Effector memory CD4-positive, alpha-beta T cell (primary cell): ENCODE measurements around the gene AP1M1.

ENCODE experiments used
- DNase-seq, 3 donors: peaks; one replicate each; pipeline ENCODE4 v3.0.0-alpha.2; 2020
- H3K27ac ChIP-seq: 2 replicates; pipeline ENCODE4 v1.7.0; 2013; ENCODE audit warnings: mild to moderate bottlenecking, low read length, moderate library complexity; ENCODE audit not compliant: insufficient read depth, poor library complexity, severe bottlenecking
- H3K27me3 ChIP-seq: replicated peaks from 2 replicates; pipeline ENCODE4 v1.7.0; 2013; ENCODE audit warnings: mild to moderate bottlenecking, low read length; ENCODE audit not compliant: insufficient read depth, control insufficient read depth, poor library complexity, severe bottlenecking
- H3K36me3 ChIP-seq: 2 replicates; pipeline ENCODE4 v1.7.0; 2013; ENCODE audit warnings: mild to moderate bottlenecking, low read length, moderate library complexity; ENCODE audit not compliant: control insufficient read depth, insufficient read depth
- H3K4me1 ChIP-seq: 2 replicates; pipeline ENCODE4 v1.7.0; 2013; ENCODE audit warnings: low read length, mild to moderate bottlenecking; ENCODE audit not compliant: control insufficient read depth, insufficient read depth, poor library complexity, severe bottlenecking
- H3K4me3 ChIP-seq: 2 replicates; pipeline ENCODE4 v1.7.0; 2013; ENCODE audit warnings: low read length, low read depth, mild to moderate bottlenecking; ENCODE audit not compliant: insufficient read depth, poor library complexity, severe bottlenecking
- H3K9me3 ChIP-seq: 2 replicates; pipeline ENCODE4 v1.7.0; 2013; ENCODE audit warnings: mild to moderate bottlenecking, low read length, moderate library complexity; ENCODE audit not compliant: control insufficient read depth

The AP1M1 gene

DNA sequence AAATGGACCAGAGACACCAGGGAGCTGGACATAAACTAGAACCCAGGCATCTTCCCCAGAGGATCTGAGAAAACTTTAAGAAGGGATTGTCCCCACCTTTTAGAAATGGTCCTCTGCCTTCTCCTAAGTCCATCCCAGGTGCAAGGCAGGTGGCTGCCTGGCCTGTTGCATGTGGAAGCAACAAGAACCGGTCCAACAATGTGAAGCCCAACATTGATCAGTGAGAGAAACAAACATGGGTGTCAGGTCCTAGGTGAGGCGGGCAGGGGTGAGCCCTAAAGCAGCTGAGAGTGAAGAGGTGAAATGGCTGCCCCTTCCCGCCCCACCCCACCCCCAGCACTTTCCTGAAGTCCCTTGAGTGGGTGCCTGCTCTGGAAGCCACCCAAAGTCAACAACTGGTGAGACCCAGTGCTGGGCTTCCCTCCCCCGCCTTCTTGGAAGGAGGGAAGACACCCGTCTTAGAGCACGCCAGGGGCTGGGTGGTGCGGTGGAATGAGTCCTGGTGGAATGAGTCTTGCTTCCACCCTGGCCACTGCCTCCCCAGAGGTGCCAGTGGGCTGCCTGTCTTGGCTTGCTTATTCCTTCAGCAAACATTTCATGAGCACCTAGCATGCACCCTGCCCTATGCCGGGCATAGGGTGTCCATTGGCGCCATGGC, 1.7 kb downstream of the AP1M1 start:
- H3K4me3 ChIP-seq, result no peak overlapping the region
- H3K36me3 ChIP-seq, result peaks cover 30% of the 10 kb centered on the region
- no peaks in the 10 kb centered on the region for H3K27me3 ChIP-seq

DNA sequence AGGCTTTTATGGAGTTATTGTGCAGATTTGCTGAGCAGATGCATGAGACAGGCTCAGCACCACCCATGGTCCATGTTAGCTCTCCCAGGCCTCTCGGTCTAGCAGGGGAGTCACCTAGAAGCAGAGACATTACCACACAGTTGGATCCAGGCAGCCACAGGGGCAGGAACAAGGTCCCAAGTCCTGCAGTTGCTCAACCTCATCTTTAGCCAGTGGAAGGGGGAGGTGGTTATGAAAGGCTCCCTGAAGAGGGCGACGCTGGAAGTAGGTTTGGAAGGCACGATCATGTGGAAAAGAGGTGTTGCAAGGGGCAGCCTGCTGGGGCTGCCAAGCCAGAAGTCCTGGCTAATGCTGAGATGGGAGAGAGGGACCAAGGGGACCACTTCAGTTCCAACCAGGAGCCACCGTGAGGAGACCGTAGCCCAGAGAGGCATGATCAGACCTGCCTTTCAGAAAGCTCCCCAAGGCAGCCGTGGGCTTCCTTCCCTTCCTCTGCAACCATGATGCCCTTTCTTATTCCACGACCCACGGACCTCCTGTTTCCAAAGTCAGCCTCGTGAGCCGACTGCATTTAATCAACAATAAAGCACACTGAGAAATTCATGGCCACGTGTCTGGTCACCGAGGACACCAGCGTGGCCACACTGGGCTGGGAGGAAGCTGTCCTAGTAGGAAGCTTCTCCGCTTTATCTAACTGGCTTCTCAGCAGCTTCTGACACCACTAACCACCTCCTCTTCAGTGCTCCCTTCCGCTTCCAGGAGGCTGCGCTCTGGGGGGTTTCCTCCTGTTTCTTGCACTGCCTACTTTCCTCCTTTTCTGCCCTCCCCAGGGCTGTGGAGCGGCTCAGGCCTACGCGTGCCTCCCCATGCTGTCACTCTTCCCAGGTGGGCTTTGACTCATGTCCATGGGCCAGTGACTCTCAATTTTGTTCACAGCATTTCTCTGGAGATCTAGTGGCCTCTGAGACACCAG, 2.6 kb downstream of the AP1M1 start:
- H3K27ac ChIP-seq, result no peak overlapping the region
- H3K4me3 ChIP-seq, result no peak overlapping the region
- no peaks in the 10 kb centered on the region for H3K9me3 ChIP-seq
- H3K27me3 ChIP-seq, result no peaks in the 10 kb centered on the region
- peaks cover 35% of the 10 kb centered on the region for H3K36me3 ChIP-seq
- H3K4me1 ChIP-seq, result peaks cover 17% of the 10 kb centered on the region
- DNase-seq, result no peak

More for the DNA sequence above, 1.7 kb downstream of the AP1M1 start:
- Histone ChIP-seq H3K4me1 (peaks cover 17% of the 10 kb centered on the region), H3K9me3 (no peaks in the 10 kb centered on the region), H3K27ac (no peak overlapping the region)
- no peak for DNase-seq

DNA sequence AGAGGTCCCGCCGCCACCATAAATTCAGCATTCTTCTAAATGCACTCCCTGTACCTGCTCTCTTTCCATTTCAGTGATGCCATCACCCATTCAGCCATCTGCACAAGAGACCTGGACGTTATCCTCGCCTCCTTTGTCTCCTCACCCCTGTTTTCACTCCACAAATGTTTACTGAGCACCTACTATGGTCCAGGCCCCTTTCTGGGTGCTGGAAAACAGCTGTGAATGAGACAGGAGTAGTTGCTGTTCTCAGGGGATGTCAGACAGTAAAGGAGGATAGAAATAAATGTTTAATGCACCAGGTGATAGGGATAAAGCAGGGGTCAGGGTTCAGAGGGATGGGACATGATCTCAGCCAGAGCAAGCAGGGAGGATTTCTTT, 3.3 kb downstream of the AP1M1 start:
- no peaks in the 10 kb centered on the region for H3K27me3 ChIP-seq
- H3K27ac ChIP-seq, result no peak overlapping the region
- peaks cover 17% of the 10 kb centered on the region for H3K4me1 ChIP-seq
- no peak overlapping the region for H3K4me3 ChIP-seq
- no peaks in the 10 kb centered on the region for H3K9me3 ChIP-seq
- no peak for DNase-seq
- peaks cover 40% of the 10 kb centered on the region for H3K36me3 ChIP-seq

DNA sequence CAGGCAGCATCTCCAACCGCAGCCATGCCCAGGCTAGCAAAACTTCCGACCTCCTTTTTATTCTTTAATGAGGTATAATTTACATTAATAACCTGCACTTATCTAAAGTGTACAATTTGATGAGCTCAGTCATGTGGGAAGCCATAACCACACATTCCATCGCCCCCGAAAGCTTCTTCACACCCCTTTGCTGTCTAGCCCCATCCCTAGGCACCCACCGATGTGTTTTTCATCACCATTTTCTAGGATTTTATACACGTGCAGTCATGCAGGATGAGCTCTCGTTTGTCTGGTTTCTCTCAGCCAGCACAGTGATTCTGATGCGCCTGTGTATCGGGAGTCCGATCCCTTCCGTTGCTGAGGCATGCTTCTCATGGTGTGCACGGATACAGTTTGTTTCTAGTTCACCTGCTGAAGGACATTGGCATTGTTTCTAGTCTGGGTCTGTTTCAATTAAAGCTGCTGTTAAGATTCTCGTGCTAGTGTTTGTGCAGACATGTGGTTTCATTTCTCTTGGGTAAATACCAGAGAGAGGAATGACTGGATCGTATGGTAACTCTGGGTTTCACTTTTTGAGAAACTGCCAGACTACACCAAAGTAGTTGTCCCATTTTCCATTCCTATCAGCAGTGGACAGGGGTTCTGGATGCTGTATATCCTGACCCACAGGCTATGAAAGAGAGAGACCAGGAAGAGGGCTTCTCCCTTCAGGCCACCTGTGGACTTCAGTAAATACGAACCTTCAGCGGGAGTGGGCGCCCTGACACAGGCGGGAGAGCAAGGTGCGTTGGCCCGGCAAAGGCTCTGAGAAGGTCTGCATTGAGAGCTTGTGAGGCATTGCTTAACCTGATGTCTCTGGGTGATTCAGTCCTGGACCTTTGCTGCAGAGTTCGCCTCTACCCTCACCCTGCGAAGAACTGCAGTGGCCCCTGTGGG, 4.9 kb downstream of the AP1M1 start:
- H3K4me1 ChIP-seq, result peaks cover 11% of the 10 kb centered on the region
- no peak overlapping the region for H3K27ac ChIP-seq
- DNase-seq, result no peak
- H3K36me3 ChIP-seq, result peaks cover 43% of the 10 kb centered on the region
- no peak overlapping the region for H3K4me3 ChIP-seq
- H3K27me3 ChIP-seq, result no peaks in the 10 kb centered on the region
- H3K9me3 ChIP-seq, result no peaks in the 10 kb centered on the region

DNA sequence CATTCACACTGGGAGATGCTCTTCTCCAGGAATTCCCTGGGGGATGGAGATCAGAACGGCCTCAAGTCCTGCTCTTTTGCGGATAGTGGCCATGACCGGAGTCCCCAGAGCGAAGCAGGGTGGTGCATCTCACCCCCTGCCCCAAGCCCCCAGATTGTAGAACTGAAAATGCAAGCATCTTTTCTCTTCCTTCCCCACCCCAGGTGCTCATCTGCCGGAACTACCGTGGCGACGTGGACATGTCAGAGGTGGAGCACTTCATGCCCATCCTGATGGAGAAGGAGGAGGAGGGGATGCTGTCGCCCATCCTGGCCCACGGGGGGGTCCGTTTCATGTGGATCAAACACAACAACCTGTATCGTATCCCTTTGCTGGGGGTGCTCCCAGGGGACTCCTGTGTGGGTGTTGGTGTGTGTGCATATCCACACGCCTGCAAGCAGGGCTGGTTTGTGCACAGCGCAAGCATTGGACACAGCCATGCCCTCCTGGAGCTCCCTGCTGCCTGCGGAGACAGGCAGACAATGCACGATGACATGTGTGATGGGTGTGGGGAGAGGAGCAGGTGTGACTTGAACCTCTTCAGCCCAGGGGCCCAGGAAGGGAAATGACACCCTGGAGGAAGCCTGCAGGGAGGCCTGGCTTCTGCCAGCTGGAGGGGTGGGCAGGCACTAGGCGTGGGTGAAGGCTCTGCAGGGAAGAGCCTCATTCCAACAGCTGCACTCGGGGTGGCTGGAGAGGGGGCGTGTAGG, 5.7 kb downstream of the AP1M1 start:
- H3K36me3 ChIP-seq, result peaks cover 47% of the 10 kb centered on the region
- H3K27me3 ChIP-seq, result no peaks in the 10 kb centered on the region
- no peaks in the 10 kb centered on the region for H3K9me3 ChIP-seq
- H3K4me1 ChIP-seq, result peaks cover 6% of the 10 kb centered on the region
- H3K4me3 ChIP-seq, result no peak overlapping the region
- H3K27ac ChIP-seq, result no peak overlapping the region
- no peak for DNase-seq

DNA sequence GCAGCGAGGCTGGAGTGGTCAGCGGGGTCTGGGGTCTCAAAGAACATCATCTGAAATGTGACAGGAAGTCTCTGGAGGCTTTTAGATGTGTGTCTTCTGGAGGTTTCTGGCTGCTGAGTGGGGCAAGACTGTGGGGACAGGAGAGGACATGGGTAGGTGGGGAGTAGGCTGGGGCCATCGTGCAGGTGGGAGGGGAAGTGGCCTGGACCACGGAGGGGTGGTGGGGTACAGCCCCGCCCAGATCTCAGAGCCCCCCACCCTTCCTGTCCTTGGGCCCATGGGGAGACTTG, 6.2 kb downstream of the AP1M1 start:
- Histone ChIP-seq H3K36me3 (peaks cover 52% of the 10 kb centered on the region), H3K4me1 (peaks cover 7% of the 10 kb centered on the region)

DNA sequence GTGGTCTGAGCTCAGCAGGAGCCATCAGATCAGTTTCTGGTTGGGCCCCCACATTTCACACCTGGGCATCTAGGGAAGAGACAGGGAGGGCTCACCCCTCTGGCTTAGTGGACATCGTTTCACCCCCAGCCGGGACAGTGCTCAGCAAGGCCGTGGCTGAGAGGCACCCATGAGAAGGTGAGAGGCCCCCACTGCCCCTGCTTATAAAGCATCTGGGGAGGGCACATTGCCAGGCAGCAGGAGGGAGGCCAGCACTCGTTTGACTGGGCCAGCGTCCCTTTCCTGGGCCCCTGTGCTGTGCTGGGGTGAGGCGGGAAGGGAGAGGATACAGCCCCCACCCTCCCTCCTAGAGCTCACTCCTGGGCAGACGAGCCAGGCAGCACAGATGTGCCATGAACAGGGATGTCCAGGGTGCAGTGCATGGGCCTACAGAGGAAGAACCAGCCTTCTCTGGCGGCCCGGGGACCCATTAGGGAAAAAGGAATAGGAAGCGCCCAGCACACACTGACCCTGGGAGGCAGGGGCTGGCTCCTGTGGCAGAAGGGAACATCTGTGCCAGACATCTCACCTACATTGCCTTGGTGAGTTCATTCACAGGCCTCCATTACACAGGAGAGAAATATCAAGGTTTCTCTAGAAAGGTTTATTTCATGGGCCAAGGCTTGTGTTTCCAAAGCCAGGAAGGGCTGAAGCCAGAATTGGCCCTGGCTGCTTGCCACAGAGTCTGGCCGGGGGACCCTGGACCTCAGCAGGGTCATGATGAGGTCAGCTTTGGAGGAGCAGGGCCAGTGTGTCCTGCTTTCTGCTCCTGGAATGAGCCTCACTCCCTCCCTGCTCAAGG, 7.7 kb downstream of the AP1M1 start:
- H3K9me3 ChIP-seq, result no peaks in the 10 kb centered on the region
- H3K4me3 ChIP-seq, result no peak overlapping the region
- no peak overlapping the region for H3K27ac ChIP-seq
- peaks cover 2% of the 10 kb centered on the region for H3K4me1 ChIP-seq
- peaks cover 65% of the 10 kb centered on the region for H3K36me3 ChIP-seq
- no peak for DNase-seq
- no peaks in the 10 kb centered on the region for H3K27me3 ChIP-seq

More for the DNA sequence above, 6.2 kb downstream of the AP1M1 start:
- Histone ChIP-seq H3K27ac (no peak overlapping the region), H3K4me3 (no peak overlapping the region), H3K9me3 (no peaks in the 10 kb centered on the region), H3K27me3 (no peaks in the 10 kb centered on the region)
- no peak for DNase-seq

DNA sequence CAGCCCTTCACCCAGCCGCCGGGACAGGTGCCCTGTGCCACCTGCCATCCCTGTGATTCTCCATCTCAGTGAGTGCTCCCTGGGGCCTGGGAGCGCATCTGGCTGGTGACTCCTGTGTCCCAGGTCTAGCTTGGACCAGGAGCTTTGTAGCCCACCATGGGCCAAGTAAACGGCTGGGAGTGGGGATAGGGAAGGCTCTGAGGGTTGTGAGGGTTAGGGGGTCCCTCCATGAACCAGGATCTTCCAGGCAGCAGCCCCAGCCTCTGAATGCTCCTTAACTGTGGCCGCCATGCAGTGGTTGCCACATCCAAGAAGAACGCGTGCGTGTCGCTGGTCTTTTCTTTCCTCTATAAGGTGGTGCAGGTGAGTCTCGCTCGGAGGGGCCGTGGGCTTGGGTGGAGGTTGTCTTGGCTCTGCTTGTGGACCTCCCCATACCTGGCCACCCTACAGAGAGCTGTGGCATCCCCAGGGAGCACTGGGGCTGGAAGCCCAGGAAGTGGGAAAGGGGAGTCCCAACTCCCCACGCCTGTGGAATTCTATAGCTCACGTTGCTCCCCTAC, 8.4 kb downstream of the AP1M1 start:
- H3K4me1 ChIP-seq, result peaks cover 2% of the 10 kb centered on the region
- no peak overlapping the region for H3K4me3 ChIP-seq
- no peak for DNase-seq
- H3K27me3 ChIP-seq, result no peaks in the 10 kb centered on the region
- no peak overlapping the region for H3K27ac ChIP-seq
- H3K36me3 ChIP-seq, result peaks cover 65% of the 10 kb centered on the region
- H3K9me3 ChIP-seq, result no peaks in the 10 kb centered on the region
